ENCODE measurements around the gene SSH2.

SSH2 gene

GRCh38 chr17:29769225-29769624 is 160.8 kb downstream of the SSH2 start:
- DNase-seq, result no peak

GRCh38 chr17:29766796-29767327 is 163.2 kb downstream of the SSH2 start:
- no peak for DNase-seq

DNA sequence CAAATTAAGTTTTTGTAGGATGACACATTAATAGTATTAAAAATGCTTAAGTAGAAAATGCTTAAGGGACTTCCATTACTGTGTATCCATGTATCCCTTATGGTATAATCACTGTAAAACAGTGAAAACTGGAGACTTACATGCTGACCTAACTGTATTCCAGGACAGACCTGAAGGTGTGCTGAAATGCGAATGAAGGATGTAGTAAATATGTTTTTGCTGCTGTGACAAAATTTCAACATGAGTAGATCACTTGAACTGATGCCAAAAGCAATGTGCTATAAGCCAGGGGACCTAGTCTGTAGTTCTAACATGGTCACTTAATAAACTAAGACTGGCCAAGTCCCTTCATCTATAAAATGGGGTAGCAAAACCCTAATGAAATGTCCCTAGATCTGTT is 165.3 kb downstream of the SSH2 start:
- DNase-seq, result no peak

DNA sequence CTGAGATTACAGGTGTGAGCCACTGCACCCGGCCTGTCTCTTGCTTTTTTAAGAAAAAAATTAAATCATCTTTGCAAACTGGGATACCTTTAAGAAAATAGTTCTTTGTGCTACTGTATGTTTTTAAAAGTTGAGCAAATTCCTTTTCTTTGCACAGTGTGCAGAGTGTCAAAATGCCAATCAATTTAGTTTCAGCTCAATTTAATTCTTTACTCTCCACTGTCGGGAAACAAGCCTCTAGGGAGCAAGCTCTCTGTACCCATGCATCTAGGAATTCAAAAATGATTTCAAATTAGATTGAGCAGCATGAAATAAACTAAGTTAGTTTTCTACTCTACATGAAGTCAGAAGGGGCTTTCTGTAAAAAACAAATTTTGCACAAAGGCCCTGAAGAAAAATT is 165.8 kb downstream of the SSH2 start:
- DNase-seq, result no peak

GRCh38 chr17:29763273-29763672 is 166.8 kb downstream of the SSH2 start:
- no peak for DNase-seq

DNA sequence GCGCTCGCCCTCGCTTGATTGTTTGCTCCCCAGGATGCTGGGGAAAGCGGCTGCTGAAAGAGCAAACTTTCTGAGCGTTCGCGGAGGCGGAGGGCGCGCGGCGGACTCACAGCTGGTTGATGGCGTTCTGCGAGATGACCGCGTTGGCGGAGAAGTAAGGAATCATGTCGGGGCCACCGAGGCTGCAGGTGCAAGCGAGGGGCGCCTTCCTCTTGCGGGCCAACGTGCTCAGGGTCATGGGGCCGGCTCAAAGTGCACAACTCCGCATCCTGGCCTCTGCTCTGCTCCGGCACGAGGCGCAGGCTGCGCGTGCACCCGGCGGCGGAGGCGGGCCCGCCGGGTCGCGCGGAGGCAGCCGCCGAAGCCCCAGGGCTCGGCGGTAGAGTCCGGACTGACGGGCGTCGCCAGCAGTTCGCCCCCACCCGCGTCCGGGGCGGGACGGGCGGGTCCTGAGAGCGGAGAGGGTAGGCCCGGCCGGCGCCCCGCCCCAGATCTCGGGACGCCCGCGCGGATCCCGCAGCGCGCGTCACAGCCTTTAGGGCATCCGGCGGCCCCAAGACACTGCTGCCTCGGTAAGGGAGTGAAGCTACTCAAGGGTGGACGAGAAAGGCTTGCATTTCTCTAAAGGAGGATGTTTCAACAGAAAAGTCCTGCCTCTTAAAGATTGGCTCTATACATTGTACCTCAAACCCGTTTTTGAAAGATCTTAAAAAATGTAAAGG is 168.8 kb downstream of the SSH2 start:
- DNase-seq, result peak; percentile 42

DNA sequence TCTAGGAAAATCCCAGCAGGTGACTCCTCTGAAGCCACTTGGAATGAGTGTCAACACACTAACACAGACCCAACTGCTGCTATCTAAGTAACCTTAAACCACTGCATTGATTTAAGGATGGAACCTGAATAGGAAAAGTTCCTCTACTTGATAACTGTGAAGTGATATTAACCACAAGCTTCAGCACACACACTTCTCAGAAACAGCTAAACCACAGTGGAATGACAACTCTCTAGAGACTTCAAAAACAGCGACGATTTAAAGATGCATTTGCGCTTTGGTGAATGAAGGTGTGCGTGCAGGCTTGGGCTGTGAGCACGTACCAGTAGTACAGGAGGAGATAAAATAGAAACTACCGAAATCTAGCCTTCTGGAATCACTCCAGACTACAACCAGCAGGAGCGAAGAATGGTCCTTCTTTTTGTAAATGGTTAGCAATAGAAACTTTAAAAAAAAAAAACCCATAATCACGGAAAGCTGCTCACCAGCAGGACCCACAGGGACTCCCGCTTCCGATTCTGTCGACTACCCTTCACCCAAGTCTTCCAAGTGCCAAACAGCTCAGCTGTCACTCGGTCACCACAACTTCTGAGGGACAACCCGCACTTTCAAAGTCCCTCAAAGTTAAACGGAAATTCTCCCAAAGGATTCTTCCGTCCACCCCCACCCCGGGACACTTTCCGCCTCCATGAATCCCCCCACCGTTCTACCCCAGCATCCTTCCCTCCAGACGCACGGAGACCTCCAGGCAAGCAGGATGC is 169.6 kb downstream of the SSH2 start:
- peak; percentile 11 for DNase-seq

GRCh38 chr17:29758255-29758654 is 171.8 kb downstream of the SSH2 start:
- DNase-seq, result no peak

GRCh38 chr17:29757788-29758187 is 172.2 kb downstream of the SSH2 start:
- DNase-seq, result no peak

DNA sequence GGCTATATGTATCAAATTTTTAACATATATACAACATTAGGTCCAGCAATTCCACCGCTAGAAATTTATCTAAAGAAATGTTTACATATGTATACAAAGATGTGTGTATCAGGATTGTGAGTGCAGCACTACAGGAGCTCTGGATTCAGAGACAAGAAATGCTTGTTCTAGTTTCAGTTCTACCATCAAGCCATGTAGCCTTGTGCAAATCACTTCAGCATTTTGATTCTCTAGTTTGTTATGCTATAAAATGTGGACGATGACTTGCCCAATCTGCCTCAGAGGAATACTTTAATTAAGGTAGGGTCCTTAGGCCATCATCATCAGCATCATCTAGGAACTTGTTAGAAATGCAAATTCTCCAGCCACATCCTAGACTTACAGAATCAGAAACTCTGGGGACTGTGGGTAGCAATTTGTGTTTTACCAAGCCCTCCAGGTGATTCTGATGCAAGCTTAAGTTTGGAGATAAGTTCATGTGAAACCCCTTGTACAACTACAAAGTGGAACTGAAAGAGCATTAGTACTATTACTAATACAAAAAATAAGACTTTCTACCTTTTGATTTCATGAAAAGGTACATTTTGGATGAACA is 176.1 kb downstream of the SSH2 start:
- no peak for DNase-seq

GRCh38 chr17:29749045-29749825 is 180.8 kb downstream of the SSH2 start:
- no peak for DNase-seq

DNA sequence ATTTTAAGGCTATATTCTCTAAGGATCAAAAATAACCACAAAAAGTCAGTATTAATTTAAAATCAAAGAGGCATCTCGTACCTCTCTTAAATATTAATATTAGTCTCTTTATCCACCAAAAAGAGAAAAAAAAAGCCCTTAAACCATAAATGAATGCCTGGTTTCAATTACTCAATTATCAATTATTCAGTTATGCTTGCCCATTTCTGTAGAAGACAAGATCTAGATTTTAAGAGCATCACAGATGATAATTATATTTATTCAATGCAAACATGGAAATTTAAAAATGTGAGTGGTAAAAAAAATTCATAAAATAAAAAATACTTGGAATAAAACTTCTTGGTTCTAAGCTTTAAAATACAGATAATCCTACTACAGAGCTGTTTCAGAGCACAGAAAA is 181.6 kb downstream of the SSH2 start:
- no peak for DNase-seq

- DNase-seq, result no peak
These were observed 182.4 kb downstream of the SSH2 start for GRCh38 chr17:29747660-29748059.

- DNase-seq, result no peak
These were observed 183.4 kb downstream of the SSH2 start for GRCh38 chr17:29746669-29747068.

DNA sequence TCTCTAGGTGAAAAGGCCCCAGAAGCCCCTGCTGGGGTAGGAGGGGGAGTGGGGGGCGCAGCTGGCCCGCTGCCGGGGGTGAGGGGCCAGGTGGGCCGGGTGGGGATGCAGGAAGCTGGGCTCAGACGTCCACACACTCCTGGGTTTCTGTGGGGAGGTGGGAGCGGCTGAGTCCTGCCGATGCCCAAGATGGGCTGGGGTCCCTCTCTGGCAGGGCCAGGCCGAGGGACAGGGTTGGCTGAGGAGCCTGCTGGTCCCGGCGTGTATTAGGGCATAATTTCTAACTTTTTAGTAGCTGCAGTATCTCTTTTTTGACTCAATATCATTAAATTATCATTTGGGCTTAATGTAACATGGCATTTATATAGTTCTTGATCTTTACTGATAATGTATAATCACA is 185.9 kb downstream of the SSH2 start:
- no peak for DNase-seq

GRCh38 chr17:29742210-29742513 is 187.9 kb downstream of the SSH2 start:
- no peak for DNase-seq

DNA sequence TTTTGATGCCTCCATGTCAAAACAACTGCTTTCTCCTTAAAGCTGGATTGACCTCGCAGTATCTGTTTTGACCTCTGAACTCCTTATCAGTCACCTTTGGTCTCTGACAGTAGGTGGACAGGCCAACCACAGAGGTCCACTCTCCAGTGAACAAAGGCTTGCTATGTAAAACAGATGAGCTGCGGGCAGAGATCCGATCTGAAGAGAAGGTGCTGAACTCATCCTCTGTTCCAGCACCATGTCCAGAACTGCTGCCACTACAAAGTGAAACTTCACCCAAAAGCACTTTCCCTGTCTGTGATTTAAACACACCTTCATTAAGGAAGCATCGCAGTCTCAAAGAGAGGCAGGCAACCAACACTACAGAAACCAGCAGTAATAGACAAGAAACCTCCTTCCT is 190.0 kb downstream of the SSH2 start:
- no peak for DNase-seq

GRCh38 chr17:29734640-29735039 is 195.4 kb downstream of the SSH2 start:
- no peak for DNase-seq

- no peak for DNase-seq
These were observed 196.9 kb downstream of the SSH2 start for GRCh38 chr17:29733166-29733565.

- DNase-seq, result no peak
These were observed 197.4 kb downstream of the SSH2 start for GRCh38 chr17:29732613-29733012.

- no peak for DNase-seq
These were observed 197.8 kb downstream of the SSH2 start for GRCh38 chr17:29732209-29732608.

DNA sequence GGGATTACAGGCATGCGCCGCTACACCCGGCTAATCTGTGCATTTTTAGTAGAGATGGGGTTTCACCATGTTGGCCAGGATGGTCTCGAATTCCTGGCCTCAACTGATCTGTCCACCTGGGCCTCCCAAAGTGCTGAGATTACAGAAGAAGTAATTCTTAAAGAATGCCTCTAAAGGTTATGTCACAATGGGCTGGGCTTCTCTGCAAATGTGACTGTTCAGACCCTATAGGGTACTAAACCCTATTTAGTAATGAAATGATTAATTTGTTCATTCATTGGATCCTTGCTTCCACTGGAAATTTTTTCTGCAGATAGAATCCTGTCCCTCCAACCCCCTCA is 198.5 kb downstream of the SSH2 start:
- no peak for DNase-seq

GRCh38 chr17:29728490-29728889 is 201.5 kb downstream of the SSH2 start:
- no peak for DNase-seq

All from GF-D8 (cell line).